OCI-LY7 (cell line): Measurements from ENCODE around the gene TANC1.

ENCODE experiments used
- CTCF ChIP-seq: fragments of 200-600 bp; sonication (generic); conservative IDR thresholded peaks from 2 replicates; pipeline ENCODE4 v1.5.1; 2014; ENCODE audit warnings: mild to moderate bottlenecking, antibody characterized with exemption, low read length, moderate library complexity, mixed read lengths
- EZH2phosphoT487 ChIP-seq: fragments of 200-600 bp; sonication (generic); IDR thresholded peaks from 2 replicates; pipeline ENCODE4 v1.6.1; 2018; ENCODE audit warnings: low read depth, borderline replicate concordance, mild to moderate bottlenecking, mixed run types, antibody characterized with exemption, low read length, moderate library complexity, mixed read lengths

- TF ChIP-seq CTCF, result no peak
- TF ChIP-seq EZH2phosphoT487, result no peak
Observed at GRCh38 chr2:158958365-158958764, 10.1 kb upstream of the TANC1 start.
